SU-DHL-6 (cell line): ENCODE data around the gene CMBL.

Experiments used
- H2AFZ ChIP-seq: fragments of 200-600 bp; sonication (generic); 2 replicates; pipeline ENCODE4 v1.6.1; 2014; ENCODE audit warnings: low read depth, mild to moderate bottlenecking, moderate library complexity, mixed read lengths, antibody characterized with exemption, low read length; ENCODE audit not compliant: severe bottlenecking
- H3F3A ChIP-seq: fragments of 200-600 bp; shearing (Covaris generic); 2 replicates; pipeline ENCODE4 v1.6.0; 2016; ENCODE audit warnings: antibody characterized with exemption, mild to moderate bottlenecking; ENCODE audit not compliant: insufficient read depth
- H3K27ac ChIP-seq: fragments of 200-600 bp; sonication (generic); 2 replicates; pipeline ENCODE4 v1.5.1; 2016; ENCODE audit warnings: low read depth, mild to moderate bottlenecking, low read length, moderate library complexity, mixed read lengths
- H3K27me3 ChIP-seq: fragments of 200-600 bp; sonication (generic), shearing (Covaris generic); 2 replicates; pipeline ENCODE4 v1.6.0; 2014; ENCODE audit warnings: mild to moderate bottlenecking, low read length
- H3K36me3 ChIP-seq: fragments of 200-600 bp; sonication (generic); 2 replicates; pipeline ENCODE4 v1.6.1; 2014; ENCODE audit warnings: mild to moderate bottlenecking, low read length, mixed read lengths
- H3K4me2 ChIP-seq: fragments of 300-600, 200-600 bp; shearing (Covaris generic), sonication (generic); 2 replicates; pipeline ENCODE4 v1.6.0; 2014; ENCODE audit warnings: low read length, low read depth, mild to moderate bottlenecking; ENCODE audit not compliant: poor library complexity, severe bottlenecking
- H3K4me3 ChIP-seq: fragments of 200-600 bp; sonication (generic); 2 replicates; pipeline ENCODE4 v1.5.1; 2014; ENCODE audit warnings: antibody characterized with exemption, low read length, mild to moderate bottlenecking, mixed read lengths; ENCODE audit not compliant: insufficient read depth, poor library complexity, severe bottlenecking
- H3K79me2 ChIP-seq: fragments of 200-600 bp; sonication (generic); 2 replicates; pipeline ENCODE4 v1.6.1; 2014; ENCODE audit warnings: mild to moderate bottlenecking, low read length, moderate library complexity; ENCODE audit not compliant: insufficient read depth
- H3K9ac ChIP-seq: fragments of 200-600 bp; sonication (generic); 2 replicates; pipeline ENCODE4 v1.7.0; 2014; ENCODE audit warnings: mild to moderate bottlenecking, low read length
- H3K9me2 ChIP-seq: fragments of 200-600 bp; sonication (generic); replicated peaks from 2 replicates; pipeline ENCODE4 v1.6.1; 2014; ENCODE audit warnings: low read length; ENCODE audit not compliant: insufficient read depth
- H3K9me3 ChIP-seq: fragments of 200-600 bp; sonication (generic); 2 replicates; pipeline ENCODE4 v1.6.1; 2014; ENCODE audit warnings: low read length, mixed read lengths; ENCODE audit not compliant: insufficient read depth
- H4K20me1 ChIP-seq: fragments of 200-600 bp; sonication (generic); 2 replicates; pipeline ENCODE4 v1.6.1; 2014; ENCODE audit warnings: low read depth, mild to moderate bottlenecking, antibody characterized with exemption, low read length, moderate library complexity, mixed read lengths
- EZH2phosphoT487 ChIP-seq: fragments of 200-600 bp; sonication (generic), shearing (Covaris generic); conservative IDR thresholded peaks from 2 replicates; pipeline ENCODE4 v1.6.1; 2018; ENCODE audit warnings: mild to moderate bottlenecking, antibody characterized with exemption, low read length, moderate library complexity, mixed read lengths
- TF ChIP-seq, protein P1 (sequence below): fragments of 200-600 bp; sonication (generic); IDR thresholded peaks from one replicate; pipeline ENCODE4 v1.5.1; 2017; ENCODE audit warnings: antibody characterized with exemption, mild to moderate bottlenecking, low read length, moderate library complexity; ENCODE audit not compliant: insufficient read depth, poor library complexity, severe bottlenecking

Gene CMBL

DNA sequence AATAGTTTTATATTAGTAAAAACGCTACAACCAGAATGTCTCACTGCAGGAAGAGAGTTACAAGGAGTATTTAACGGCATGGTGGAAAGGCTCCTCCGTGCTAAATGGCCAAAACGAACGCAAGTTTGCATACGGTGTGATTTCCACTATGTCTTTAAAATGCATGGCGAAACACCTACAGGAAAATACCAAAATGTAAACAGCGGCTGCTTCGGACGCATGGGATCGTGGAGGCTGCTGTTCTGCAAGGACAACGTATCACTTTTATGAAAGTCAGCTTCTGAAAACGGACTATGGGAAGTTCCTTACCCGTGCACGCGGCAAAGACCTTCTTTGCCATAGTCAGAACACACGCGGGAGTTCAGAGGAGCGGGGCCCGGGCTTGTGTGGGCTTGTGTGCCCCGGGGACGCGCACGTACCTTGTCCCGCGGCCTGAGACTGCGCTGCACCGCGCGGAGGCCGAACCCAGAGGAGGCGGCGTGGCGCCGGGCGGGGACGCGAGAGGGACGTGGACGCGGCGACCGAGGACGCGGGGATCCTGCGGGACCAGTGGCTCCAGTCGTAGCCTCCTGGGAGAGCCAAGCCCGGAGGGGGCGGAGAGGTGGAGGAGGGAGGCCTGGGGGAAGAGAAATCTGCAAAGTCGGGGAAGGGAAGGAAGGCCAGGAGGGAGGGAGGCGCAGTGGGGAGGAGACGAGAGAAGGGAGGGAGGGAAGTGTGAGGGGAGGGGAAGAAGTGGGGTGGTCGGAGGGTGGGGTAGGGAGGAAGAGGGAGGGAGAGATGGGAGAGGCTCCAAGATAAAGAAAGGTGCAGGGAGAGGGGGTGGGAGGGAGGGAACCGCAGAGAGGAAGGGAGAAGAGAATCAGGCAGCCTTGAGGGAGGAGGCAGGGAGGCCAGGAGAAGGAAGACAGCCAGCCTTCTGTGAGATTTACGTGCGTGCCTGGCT, at the start of gene CMBL:
Gene CMBL, minus strand, starts transcription at position 697 of the 943 bp plus-strand sequence. CDS start 17,140 bp downstream, outside the sequence.
- TF ChIP-seq, protein P1, sequence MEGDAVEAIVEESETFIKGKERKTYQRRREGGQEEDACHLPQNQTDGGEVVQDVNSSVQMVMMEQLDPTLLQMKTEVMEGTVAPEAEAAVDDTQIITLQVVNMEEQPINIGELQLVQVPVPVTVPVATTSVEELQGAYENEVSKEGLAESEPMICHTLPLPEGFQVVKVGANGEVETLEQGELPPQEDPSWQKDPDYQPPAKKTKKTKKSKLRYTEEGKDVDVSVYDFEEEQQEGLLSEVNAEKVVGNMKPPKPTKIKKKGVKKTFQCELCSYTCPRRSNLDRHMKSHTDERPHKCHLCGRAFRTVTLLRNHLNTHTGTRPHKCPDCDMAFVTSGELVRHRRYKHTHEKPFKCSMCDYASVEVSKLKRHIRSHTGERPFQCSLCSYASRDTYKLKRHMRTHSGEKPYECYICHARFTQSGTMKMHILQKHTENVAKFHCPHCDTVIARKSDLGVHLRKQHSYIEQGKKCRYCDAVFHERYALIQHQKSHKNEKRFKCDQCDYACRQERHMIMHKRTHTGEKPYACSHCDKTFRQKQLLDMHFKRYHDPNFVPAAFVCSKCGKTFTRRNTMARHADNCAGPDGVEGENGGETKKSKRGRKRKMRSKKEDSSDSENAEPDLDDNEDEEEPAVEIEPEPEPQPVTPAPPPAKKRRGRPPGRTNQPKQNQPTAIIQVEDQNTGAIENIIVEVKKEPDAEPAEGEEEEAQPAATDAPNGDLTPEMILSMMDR: no peak
- TF ChIP-seq EZH2phosphoT487: no peak
- Histone ChIP-seq H3K79me2 (no peaks in the 10 kb centered on the region), H3K9me3 (no peaks in the 10 kb centered on the region), H4K20me1 (no peaks in the 10 kb centered on the region), H3K9ac (no peak within 1 kb of the TSS), H3K9me2 (no peaks in the 10 kb centered on the region), H3K36me3 (no peaks in the 10 kb centered on the region), H3K4me3 (no peak within 1 kb of the TSS), H3K27me3 (no peaks in the 10 kb centered on the region), H2AFZ (peak within 1 kb of the TSS; percentile 42), H3F3A (no peaks in the 10 kb centered on the region), H3K4me2 (peak within 1 kb of the TSS; percentile 27), H3K27ac (no peak within 1 kb of the TSS)

DNA sequence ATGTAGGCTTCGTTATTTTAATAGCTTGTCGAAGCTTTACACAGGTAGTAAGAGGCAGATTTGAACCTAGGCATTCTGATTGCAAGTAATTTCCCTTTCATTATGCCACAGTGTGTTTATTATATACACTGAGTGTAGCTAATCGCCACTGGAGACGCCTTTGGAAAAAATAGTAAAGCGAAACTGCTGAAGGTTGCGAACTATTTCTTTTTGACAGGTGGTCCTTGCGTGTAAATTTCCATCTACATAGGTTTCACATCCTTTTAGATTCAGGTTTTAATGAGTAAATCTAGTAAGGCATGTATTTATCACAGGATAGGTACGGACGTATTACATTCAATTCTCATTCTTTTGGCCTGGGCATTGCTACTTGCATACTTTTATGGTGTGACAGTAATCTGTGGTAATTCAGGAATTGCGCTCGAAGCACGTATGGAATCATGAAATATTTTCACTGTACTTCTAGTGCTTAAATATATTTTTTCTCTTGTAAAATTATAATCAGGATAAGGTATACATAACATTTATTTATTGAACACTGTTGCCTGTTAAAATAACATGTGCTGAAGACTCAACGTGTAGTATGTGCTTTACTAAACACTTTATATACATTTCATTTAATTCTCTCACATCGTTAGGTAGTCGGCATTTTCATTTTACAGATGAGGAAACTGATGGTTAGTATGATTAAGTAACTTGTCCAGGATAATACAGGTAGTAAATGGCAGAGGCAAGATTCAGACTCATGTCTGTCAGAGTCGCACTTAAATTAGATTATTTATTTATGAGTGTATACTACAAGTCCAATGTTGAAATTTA, 47.6 kb upstream of the CMBL start:
- peaks cover 16% of the 10 kb centered on the region for H4K20me1 ChIP-seq
- H3K27me3 ChIP-seq: no peaks in the 10 kb centered on the region
- no peak overlapping the region for H2AFZ ChIP-seq
- peaks cover 63% of the 10 kb centered on the region for H3K79me2 ChIP-seq
- peak overlapping the region; percentile 78 for H3K9ac ChIP-seq
- no peaks in the 10 kb centered on the region for H3K9me3 ChIP-seq
- TF ChIP-seq, protein P1: no peak
- no peak for TF ChIP-seq EZH2phosphoT487
- peak overlapping the region; percentile 83 for H3K4me2 ChIP-seq
- peak overlapping the region; percentile 87 for H3K4me3 ChIP-seq
- peak overlapping the region; percentile 89 for H3K27ac ChIP-seq
- H3K36me3 ChIP-seq: no peaks in the 10 kb centered on the region
- H3K9me2 ChIP-seq: no peaks in the 10 kb centered on the region
- peaks cover 16% of the 10 kb centered on the region; the same call in 1 of the 2 replicates for H3F3A ChIP-seq

DNA sequence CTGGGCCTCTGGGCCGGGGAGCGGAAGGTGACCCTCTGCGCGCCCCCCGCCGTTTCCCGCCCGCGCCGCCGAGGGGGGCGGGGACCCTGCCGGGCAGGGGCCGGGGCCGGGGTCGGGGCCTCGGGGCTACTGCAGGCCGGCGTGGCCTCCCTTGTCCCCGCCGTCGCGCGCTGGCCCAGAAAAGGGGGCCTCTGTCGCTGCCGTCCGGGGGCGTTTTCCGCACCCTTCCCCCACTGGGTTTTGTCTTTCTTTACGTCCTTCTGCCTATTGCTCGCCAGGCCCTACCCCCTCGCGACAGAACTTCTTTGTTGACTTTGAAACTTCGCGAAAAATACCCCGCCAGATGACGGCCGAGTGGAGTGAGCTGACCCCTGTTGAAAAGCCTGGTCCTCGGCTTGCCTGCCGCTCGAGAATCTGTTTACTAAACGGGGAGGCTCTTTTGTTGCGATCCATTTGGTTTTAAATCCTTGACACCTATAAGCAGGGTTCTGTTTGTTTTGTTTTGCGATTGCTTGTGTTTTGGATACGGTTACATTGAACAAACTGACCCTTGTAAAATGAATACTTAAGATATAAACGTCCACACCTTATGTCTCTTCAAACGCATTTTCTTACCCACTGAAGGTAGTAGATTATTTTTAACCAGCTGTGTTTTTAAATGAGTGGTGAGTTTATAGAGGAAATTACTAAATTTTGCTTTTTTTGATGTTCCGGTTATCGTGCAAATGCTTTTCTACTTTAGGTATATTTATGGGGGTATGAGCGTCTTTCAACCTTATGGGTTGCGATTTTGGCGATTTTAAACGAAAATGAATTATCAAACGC, 46.6 kb upstream of the CMBL start:
- Histone ChIP-seq H3K79me2 (peaks cover 53% of the 10 kb centered on the region), H3K4me3 (peak overlapping the region; percentile 87), H2AFZ (peak overlapping the region; percentile 65), H3K9ac (peak overlapping the region; percentile 78), H3K9me3 (no peaks in the 10 kb centered on the region), H3K9me2 (no peaks in the 10 kb centered on the region), H3F3A (peaks cover 16% of the 10 kb centered on the region; the same call in 1 of the 2 replicates), H3K4me2 (peak overlapping the region; percentile 83), H4K20me1 (peaks cover 15% of the 10 kb centered on the region), H3K36me3 (no peaks in the 10 kb centered on the region), H3K27ac (peak overlapping the region; percentile 89), H3K27me3 (no peaks in the 10 kb centered on the region)
- TF ChIP-seq EZH2phosphoT487: no peak
- TF ChIP-seq, protein P1: no peak
